Stimulated activated CD8-positive, alpha-beta memory T cell treated with anti-CD3 and anti-CD28 coated beads, Interleukin-15, amount 100 ng/mL, for 48 hours (primary cell): Measurements from ENCODE around the gene PDZRN3.

Experiments used
- DNase-seq, 2 donors: peaks; one replicate each; pipeline ENCODE4 v3.0.0-alpha.2; 2020; ENCODE audit warnings: low read depth in 2 of 2

The PDZRN3 gene

DNA sequence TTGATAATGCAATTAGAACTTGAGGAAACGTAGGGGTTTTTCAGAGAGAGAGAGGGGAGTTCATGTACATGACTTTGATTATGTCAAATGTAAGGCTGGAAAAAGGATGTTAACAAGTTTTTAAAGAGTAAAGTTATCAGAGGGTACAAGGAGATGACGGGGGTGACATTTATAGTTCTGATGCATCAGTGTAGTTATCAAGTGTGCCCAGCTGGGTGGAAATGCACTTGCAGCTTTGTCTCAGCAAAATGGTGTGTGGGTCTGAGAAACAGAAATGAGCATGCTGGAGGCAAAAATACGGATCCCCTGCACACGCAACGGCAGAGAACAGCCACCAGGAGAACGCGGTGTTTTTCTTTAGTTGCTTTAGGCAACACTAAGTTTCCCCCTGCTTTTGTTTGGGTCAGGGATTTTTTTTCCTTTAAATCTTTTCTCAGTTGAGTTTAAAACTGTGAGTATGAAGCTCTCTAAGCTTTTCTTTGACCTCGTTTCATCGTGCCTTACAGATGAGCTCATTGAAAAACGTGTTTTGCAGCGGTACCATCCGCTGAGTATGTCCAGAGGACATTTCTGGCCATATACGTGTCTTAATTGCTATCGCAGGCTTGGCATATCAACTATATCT, 205.4 kb downstream of the PDZRN3 start:
- DNase-seq = no peak

DNA sequence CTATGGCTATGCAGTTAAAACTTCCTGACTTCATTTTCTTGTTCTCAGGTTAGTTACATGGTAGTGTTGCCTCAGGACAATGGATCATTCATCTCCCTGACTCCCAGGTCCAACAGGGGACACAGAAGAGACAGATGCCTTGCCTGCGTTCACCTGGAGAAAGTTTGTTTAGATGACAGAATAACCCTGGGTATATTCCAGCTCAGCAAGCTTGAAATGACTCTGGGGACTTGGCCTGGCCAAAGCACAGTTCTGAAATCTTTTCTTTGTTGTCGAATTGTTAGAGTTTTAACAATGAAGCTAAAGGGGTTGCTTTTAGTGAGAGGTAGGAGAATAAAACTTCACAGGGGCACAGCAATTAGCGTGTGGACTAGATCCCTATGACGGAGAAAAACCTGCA, 206.1 kb downstream of the PDZRN3 start:
- DNase-seq = no peak

DNA sequence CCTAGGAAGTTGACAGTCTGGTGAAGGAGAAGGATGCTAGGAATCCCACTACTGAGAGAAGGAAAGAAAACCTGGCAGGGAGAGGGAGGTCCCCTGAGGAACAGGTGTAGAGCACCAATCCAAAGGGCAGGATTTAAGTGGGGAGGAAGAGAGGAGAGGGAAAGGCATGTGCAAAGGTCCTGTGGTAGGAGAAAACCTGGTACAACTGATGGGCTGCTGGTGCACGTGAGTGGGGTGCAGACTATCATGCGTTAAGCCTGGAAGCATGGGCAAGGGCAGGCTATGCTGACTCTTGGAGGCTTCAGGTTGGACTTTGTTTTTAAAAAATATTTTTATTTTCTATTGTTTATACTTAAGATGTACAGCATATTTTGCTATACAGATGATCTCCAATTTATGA, 209.6 kb downstream of the PDZRN3 start:
- DNase-seq = no peak

DNA sequence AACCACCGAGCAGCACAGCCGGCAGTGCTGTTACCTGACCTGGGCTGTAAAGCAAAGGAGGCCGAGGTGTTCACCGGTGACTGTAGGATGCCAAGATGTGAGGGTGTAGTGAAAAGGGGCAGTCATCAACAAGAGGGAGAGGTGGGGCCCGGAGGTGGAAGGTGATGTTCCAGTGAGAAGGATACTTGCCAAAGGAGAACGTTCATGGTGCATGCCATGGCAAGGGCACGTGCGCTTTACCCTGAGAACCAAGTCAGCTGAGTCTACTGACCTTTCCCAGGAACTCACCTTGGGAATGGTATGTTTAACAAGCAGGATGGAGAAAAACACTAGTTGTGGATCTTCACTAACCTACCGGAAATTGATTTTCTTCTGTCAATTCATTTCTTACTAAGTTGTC, 211.1 kb downstream of the PDZRN3 start:
- DNase-seq = no peak

DNA sequence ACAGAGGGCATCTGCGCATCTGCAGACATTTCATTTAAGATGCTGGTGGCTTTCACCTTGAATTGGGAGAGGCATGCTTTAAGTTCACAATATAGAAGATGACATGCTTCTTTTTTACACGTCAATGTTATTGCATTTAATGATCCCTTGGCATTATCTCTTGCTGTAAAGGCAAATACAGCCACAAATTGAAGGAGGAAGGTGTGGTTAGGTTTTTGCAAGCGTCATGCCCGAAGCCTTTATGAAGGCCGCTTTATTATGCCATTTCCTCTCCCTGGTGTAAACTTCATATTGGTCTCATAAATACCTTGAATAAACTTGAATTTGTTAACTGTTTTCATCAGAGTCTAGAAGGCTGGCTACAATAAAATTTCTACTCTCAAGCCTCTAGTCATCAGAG, 212.7 kb downstream of the PDZRN3 start:
- no peak for DNase-seq

DNA sequence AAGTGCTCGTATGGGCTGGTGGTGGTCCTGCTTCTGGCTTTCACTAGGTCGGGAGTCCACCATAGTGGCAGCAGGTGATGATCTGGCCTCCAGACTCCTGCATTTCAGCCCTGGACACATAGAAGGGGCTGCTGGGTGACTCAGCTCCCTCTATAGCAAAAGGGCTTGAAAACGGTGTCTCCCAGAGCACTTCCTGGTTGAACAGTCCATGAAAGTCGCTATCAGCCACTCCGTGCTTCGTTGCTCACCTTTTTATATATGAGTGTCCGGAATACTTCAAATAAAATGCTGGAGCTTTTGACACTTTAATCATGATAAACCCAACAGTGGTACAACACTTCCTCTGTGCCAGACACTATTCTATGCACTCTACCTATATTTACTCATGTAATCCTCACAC, 213.2 kb downstream of the PDZRN3 start:
- DNase-seq = no peak

DNA sequence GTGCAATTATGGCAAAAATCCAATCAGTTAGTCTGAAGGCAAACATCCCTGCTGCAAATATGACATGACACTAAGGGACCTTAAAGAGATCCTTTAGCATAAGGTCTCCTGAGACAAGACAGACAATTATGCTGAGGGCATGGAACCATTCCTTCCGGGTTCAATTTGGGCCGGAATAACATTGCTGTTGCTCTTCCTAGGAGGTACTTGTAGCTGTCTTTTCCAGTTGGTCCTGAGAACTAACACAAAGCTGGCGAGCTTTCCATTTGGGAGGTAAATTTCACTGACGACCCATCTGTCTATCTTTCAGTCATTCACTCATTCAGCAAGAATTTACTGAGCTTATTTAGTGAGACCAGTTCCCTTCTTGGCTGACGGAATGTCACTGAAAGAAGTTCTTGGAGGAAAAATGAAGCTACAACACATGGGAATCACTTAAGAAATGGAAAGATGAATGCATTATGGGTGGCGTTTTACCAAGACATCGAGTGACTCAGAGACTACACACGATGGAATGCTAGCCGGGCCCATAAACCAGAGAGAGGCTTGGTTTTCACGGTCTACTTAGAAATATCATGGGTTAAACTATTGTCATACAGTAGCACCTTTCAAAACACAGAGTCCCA, 215.5 kb downstream of the PDZRN3 start:
- no peak for DNase-seq

DNA sequence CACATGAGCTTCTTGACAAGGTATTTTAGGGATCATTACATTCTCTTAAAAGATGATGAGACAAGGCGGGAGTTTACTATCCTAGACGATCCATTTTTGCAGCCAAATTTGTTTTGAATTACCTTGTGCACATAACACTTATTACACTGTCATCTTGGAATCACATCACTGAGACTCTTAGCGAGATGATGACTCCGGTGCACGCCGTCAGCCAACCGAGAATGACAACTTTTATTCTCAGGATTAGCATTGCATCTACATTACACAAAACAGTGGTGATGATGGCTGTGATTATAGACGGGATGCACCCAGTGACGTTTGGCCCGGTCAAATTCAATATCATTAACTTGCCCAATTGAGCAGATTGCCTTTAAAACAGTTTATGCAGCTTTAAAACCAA, 216.1 kb downstream of the PDZRN3 start:
- DNase-seq = no peak

DNA sequence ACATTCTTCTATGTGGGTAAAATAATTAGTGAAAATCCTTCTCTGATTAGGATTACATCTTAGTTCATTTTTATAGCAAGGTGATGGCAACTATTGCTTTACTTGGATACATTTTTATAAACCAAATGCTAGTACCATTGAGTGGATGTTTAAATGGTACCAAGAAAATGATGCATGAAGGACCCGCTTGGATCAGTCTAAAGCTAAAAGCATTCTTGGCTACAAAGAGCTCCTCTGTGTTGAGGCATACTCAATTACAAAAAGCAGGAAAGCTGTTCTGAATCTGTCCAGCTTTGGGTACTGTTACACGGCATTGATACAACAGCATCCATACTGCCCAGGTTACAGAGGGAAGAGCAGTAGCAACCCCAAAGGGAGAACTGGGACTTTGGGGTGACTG, 217.2 kb downstream of the PDZRN3 start:
- DNase-seq = no peak

DNA sequence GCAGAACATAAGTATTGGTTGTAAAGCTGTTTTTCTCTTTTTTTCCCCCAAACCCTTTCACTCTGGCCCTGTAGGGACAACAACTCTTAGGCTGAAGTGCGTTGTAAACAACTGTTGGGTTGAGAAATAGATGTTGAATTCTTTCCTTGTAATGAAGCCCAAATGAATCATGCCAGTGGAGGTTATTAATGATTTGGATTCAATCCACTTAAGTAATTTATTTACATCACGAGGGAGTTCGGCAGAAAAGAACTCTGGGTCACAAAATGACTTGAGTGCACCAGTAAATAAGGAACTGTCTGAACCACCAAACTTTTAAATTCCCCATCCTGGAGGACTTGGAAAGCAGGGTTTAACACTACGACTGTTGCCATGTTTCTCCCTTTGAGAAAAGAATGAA, 218.9 kb downstream of the PDZRN3 start:
- DNase-seq = no peak

DNA sequence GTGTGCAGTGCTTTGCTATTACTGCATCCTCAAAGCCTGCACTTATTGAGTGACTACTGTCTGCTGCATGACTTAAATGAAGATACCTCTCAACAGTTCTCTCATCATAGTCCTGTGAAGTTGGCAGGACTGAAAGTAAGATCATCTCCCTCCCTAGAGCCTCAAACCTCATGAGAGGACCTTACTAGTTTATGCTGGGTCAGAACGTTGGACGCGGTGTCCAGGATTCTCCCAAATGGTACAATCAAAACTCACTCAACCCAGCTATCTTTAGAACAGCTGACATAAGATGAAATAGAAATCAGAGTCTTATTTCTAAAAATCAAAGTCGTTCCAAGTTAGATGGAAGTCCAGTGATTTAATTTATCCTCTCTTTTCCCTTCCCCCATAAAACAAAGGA, 219.7 kb downstream of the PDZRN3 start:
- no peak for DNase-seq

DNA sequence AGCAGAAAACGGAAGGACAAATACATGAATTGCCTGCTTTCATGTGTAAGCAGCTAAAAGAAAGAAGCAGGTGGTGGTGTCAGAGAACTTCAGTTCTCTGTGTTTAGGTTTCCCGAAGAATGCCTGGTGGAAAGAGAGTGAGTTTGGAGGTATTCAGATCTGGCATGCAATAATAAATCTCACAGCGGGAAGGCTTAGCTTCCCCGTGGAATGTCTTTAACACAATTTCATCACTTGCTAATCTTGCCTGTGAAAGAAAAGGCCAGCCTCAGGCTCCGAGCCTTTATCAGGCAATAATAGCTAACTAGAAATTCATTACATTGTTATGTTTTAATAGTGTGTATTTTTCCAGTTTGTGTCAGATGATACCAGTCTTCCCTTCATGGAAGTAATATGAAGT, 220.3 kb downstream of the PDZRN3 start:
- DNase-seq = no peak

DNA sequence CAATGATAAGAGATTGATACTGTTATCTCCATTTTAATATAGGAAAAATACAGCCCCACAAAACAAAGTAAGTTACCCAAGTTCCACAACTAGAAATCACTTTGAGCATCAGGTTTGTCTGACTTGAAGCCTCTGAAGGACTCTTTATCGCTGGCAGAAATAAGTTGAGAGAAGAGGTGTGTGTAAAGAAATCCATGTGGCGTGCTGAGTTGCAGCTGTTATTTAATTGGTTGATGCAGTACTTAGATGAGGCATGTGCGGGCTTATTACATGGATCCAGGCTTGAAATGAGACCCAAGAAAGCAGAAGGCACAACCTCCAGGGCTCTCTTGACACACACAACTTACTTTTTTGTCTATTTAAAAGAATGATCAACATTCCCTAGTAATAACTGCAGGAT, 221.3 kb downstream of the PDZRN3 start:
- no peak for DNase-seq

DNA sequence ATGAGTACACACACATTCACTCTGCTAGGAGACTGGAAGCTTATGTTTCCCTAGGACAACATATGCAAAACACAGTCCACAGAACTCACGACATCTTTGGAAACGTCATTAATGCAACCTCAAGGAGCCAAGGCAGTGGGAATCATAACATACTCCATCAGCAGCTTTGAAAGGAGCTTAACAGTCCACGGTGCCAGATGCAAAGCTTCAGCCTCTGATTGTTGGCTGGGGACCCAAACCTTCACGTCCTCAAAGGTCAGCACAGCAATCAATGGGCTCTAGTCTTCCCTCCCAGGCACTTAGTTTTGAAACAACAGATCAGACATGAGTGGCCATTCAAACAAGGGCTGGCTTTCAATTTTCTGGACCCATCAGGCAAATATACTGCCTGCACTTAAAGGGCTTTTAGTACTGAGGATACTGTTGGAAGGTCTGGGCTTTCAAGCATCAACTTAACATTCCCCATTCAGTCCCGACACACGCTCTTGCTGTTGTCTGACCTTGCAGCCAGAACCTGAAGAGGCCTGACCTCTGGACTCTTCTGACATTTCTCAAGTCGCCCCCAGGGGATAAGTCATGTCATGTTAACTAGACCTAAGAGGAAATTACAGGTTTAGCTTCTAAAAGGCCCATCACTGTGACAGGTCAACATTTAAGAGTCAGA, 223.0 kb downstream of the PDZRN3 start:
- DNase-seq = no peak

DNA sequence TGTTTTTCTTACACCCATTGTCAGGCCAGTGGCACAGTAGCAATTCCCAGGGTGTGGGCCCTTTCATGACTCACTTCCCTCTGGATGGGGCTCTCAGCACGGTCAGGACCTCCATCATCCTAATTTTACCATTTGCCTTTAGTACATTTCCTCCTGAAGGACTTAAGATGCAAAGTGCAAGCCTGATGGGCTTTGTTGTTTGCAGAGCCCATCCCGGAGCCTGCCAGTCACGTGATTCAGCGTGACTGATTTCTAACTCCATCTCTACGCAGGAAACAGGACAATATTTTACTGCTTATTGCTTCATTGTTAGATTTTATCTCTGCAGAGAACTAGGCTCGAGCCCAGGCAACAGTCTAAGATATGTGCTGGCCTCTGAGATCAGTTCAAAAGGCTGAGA, 223.7 kb downstream of the PDZRN3 start:
- DNase-seq = no peak

DNA sequence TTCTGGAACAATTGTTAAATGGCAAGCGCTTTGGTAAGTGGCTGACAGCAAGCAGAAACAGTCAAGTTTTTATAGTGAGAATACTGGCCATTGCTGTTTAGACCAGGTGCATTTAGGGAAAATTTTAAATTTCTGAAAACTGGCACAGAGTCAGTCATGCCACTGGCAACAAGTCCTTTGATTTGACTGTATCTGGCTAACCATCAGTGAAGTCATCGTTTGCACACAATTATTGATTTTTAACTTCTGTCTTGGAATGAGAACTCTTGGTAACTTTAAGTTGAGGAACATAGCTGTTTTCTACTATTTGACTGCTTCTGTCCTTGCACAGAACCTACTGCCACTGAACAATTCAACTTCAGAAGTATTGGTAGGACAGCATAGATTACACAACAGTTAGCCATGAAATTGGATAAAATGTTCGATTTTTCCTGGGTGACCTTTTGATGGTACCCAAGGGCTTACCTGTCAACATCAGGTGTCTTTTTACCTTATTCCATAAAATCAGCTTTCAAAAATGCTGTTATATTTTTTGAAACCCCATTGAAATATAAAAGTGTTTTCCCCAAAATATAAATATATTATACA, 225.0 kb downstream of the PDZRN3 start:
- no peak for DNase-seq

DNA sequence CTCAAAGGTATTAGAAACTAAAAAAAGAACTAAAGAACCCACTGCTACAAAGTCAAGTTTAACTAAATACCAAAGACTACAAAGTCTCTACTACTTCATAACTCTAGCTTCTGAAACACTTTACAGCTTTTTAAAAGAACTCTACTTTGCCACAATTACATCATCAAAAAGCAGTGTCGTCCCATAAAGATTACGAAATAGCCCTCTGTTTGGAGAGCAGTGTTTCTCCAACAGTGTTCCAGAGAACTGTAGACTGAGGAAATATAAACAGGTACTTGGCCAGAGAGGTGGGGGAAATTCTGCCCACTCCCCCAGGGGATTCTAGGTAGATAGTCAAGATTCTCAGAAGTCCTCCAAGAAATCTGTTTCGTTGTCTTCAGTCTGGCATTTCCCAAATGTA, 225.6 kb downstream of the PDZRN3 start:
- DNase-seq = no peak

DNA sequence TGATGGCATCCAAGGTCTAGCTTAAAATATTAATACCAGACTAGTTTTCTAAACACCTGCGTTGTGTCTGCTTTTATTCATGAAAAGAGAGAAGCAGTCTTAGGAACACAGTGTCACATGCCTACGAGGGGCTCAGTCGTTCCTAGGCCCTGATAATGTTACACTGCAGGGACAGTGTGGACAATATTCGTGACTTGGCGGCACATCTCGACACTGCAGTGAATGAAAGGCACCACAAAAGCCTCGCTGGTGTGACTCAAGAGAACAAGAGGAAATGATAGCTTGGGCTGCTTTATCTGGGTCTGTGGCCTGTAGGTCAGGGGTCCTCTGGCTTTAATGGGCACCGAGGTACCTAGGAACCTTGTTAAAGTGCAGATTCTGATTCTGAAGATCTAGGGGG, 226.7 kb downstream of the PDZRN3 start:
- DNase-seq = no peak

DNA sequence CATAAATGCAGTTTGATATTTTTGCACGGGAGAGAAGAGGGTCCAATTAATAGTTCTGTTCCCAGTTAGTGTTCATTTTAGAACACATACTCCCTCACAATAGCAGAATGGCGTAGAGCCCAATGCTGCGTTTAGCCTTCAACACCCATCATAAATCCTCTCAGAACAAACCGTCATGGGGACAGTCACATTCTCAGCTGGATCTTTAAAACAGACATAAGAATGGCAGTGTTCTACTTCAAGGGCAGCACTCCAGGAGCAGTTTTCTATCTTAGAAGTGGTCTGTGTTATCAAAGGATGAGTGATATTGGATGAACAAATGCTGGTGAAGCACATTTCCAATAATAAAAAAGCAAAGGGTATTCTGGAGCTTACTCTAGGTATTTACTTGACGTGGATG, 230.5 kb downstream of the PDZRN3 start:
- DNase-seq = no peak

DNA sequence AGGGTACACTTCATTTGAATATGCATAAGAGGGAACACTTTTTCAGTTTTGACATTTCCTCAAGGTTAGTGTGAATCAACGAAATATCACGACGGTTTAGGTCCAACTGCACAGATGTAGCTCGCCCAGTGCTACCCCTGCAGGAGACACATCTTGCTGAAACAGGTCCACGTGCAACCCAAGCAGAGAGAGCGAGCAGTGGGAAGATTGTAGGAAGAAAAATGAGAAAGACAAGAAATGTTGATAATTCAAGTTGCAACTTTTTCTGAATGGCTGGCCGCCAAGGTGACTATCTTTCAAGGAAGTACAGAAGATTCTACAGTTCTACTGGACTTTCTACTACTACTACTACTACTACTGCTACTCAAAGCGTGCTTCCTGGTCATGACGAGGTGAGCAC, 231.7 kb downstream of the PDZRN3 start:
- no peak for DNase-seq

DNA sequence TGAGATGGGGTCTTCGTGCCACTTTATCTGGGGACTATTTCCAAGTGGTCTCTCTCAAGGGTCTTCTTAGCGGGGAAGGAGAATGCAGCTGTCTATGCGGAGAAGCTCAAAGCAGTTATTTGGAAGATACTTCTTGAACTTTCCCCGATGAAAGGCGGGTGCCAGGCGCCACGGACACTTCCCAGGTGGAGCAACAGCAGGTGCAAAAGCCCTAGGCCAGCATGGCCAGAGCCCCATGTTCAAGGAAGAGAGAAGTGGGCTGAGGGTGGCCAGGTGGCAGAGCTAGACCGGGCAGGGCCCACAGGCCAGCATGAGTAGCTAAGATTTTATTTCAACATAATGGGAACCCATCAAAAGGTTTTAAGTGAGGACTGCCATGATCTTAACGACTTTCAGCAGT, 232.8 kb downstream of the PDZRN3 start:
- no peak for DNase-seq

DNA sequence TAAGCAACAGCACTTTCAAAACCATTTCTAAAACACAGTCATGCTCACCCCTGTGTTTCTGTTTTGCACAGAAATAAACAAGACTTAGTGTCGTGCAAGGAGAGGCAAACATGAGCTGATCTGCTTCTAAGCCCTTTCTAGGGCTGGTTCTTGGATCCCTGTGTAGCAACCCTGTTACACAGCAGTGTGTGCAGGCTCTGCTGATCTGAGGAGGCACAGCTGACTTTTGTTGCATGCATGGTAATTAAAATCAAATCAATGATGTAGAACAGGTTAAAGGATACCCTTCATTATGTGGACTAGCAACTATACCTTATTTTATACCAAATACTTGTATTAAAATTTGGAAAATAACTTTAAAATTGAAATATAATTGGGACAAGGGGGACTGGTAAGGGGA, 234.8 kb downstream of the PDZRN3 start:
- no peak for DNase-seq

DNA sequence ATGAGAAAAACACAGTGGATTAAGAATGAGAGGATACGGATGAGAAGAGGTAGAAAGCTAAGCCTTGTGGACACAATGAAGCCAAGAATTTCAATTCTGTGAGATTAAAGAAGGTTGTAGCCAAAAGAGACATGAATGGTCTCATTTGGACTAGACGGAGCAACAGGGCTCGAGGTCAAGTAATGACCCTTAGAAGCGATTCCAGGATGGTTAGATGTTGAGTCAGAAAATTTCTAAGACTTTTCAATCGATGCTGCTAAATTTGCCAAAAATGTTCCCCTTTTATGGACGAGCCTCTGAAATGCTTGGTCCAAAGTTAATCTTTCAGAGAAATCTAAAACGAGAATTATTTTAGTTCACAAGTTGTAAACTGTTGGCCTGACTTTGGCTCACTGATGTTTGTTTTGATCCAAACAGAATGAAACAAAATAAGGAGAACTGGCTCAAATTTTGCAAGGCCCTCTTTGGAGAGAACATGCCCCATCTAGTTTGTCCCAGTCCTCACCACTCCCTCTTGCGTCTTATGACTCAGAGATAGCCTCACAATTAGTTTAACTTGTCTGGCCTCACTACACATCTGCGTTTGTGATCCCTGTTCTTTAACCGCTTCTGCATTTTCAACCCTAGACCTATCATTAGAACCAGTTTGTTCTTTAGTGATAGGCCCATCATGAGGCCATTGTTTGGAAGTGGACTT, 235.5 kb downstream of the PDZRN3 start:
- no peak for DNase-seq
